DOHH2 (cell line): Measurements from ENCODE around the gene PRH1.

Experiments
- H3F3A ChIP-seq: fragments of 200-600 bp; sonication (generic), shearing (Covaris generic); 2 replicates; pipeline ENCODE4 v1.6.0; 2016; ENCODE audit warnings: antibody characterized with exemption, mild to moderate bottlenecking; ENCODE audit not compliant: control insufficient read depth, insufficient read depth
- H3K27ac ChIP-seq: fragments of 200-600 bp; sonication (generic); 2 replicates; pipeline ENCODE4 v1.5.1; 2014; ENCODE audit warnings: low read depth, mild to moderate bottlenecking, low read length, moderate library complexity
- H3K27me3 ChIP-seq: fragments of 200-600 bp; sonication (generic); 2 replicates; pipeline ENCODE4 v1.6.1; 2014; ENCODE audit warnings: mild to moderate bottlenecking, low read length, mixed read lengths; ENCODE audit not compliant: control insufficient read depth
- H3K36me3 ChIP-seq: fragments of 200-600 bp; sonication (generic); 2 replicates; pipeline ENCODE4 v1.6.1; 2014; ENCODE audit warnings: mild to moderate bottlenecking, low read length, moderate library complexity, mixed read lengths; ENCODE audit not compliant: control insufficient read depth
- H3K4me1 ChIP-seq: fragments of 200-600 bp; sonication (generic); 2 replicates; pipeline ENCODE4 v1.6.1; 2014; ENCODE audit warnings: mild to moderate bottlenecking, low read length, mixed read lengths; ENCODE audit not compliant: control insufficient read depth
- H3K4me2 ChIP-seq: fragments of 200-600 bp; sonication (generic); 2 replicates; pipeline ENCODE4 v1.6.0; 2014; ENCODE audit warnings: mild to moderate bottlenecking, low read length, moderate library complexity
- H3K4me3 ChIP-seq: fragments of 200-600 bp; sonication (generic); 2 replicates; pipeline ENCODE4 v1.5.1; 2014; ENCODE audit warnings: mild to moderate bottlenecking, low read length, mixed read lengths
- H3K79me2 ChIP-seq: fragments of 200-600 bp; sonication (generic); 2 replicates; pipeline ENCODE4 v1.6.1; 2014; ENCODE audit warnings: mild to moderate bottlenecking, low read length, mixed read lengths; ENCODE audit not compliant: control insufficient read depth
- H3K9me2 ChIP-seq: fragments of 200-600 bp; sonication (generic); replicated peaks from 2 replicates; pipeline ENCODE4 v1.6.1; 2014; ENCODE audit warnings: mild to moderate bottlenecking, low read length, mixed read lengths; ENCODE audit not compliant: control insufficient read depth
- H3K9me3 ChIP-seq: fragments of 200-600 bp; sonication (generic); 2 replicates; pipeline ENCODE4 v1.6.1; 2014; ENCODE audit warnings: antibody characterized with exemption, low read length, mixed read lengths; ENCODE audit not compliant: control insufficient read depth, insufficient read depth
- H4K20me1 ChIP-seq: fragments of 200-600 bp; sonication (generic); 2 replicates; pipeline ENCODE4 v1.6.0; 2014; ENCODE audit warnings: low read depth, mild to moderate bottlenecking, antibody characterized with exemption, low read length, moderate library complexity; ENCODE audit not compliant: control insufficient read depth, insufficient read depth
- EZH2phosphoT487 ChIP-seq: fragments of 200-600 bp; sonication (generic); IDR thresholded peaks from 2 replicates; pipeline ENCODE4 v1.6.1; 2017; ENCODE audit warnings: borderline replicate concordance, mild to moderate bottlenecking, antibody characterized with exemption, low read length, moderate library complexity, mixed read lengths
- TF ChIP-seq, protein P1 (sequence below): fragments of 200-600 bp; sonication (generic); IDR thresholded peaks from one replicate; pipeline ENCODE4 v1.5.1; 2014; ENCODE audit warnings: antibody characterized with exemption, mild to moderate bottlenecking, low read depth, low read length; ENCODE audit not compliant: poor library complexity, severe bottlenecking

Gene PRH1

DNA sequence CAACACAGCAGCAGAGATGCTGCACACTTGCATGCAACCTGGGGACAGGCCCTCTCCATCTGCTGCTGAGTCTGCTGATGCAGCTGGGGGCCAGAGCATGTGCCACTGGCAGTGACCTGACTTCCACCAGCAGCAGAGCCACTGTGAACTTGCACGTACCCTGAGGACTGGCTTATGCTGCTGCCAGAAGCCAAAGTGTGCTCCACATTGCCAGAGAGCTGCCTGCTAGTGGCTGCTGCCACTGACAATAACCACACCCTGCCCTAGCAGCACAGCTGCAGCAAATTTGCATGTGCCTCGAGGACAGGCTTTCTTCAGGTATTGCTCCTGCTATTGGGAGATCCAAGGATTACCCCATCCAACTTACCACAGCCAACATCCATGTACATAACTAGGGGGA lies 30.3 kb downstream of the PRH1 start:
- Histone ChIP-seq H3K36me3 (no peaks in the 10 kb centered on the region), H3F3A (no peaks in the 10 kb centered on the region), H4K20me1 (no peaks in the 10 kb centered on the region), H3K4me2 (no peak overlapping the region), H3K9me3 (peaks cover 4% of the 10 kb centered on the region; the same call in 1 of the 2 replicates), H3K27ac (no peak overlapping the region), H3K79me2 (no peaks in the 10 kb centered on the region), H3K9me2 (no peaks in the 10 kb centered on the region), H3K4me3 (no peak overlapping the region), H3K27me3 (no peaks in the 10 kb centered on the region), H3K4me1 (no peaks in the 10 kb centered on the region)
- TF ChIP-seq, protein P1, sequence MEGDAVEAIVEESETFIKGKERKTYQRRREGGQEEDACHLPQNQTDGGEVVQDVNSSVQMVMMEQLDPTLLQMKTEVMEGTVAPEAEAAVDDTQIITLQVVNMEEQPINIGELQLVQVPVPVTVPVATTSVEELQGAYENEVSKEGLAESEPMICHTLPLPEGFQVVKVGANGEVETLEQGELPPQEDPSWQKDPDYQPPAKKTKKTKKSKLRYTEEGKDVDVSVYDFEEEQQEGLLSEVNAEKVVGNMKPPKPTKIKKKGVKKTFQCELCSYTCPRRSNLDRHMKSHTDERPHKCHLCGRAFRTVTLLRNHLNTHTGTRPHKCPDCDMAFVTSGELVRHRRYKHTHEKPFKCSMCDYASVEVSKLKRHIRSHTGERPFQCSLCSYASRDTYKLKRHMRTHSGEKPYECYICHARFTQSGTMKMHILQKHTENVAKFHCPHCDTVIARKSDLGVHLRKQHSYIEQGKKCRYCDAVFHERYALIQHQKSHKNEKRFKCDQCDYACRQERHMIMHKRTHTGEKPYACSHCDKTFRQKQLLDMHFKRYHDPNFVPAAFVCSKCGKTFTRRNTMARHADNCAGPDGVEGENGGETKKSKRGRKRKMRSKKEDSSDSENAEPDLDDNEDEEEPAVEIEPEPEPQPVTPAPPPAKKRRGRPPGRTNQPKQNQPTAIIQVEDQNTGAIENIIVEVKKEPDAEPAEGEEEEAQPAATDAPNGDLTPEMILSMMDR, result no peak
- TF ChIP-seq EZH2phosphoT487, result no peak

DNA sequence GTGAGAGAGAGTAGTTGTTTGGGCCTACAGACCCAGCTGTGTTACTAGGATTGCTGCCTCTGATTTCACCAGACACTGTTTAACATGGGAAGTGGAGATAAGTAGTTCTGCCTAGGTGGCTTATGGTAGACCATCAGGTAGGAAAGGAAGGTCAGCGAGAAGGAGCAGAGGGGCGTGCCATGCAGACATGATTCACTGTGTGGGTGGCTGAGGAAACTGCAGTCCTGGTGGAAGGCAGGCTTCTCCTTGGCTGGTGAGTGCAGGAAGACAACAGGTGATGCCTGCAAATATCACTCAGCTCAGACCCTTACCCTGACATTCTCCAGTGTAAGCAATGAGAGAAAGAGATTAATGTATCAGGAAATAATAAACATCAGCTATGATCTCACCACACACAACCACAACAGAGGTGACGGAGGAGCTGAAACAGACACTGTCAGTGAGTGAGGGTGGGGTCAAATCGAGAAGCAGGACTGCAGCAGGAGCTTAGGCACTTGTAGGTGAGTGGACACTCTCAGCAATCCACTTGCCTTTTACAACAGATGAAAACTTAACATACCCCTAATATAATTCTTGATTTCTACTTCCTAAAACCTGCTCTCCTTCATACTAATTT lies 32.7 kb downstream of the PRH1 start:
- no peak overlapping the region for H3K27ac ChIP-seq
- no peaks in the 10 kb centered on the region for H3K79me2 ChIP-seq
- no peaks in the 10 kb centered on the region for H3K4me1 ChIP-seq
- H4K20me1 ChIP-seq, result no peaks in the 10 kb centered on the region
- H3K4me2 ChIP-seq, result no peak overlapping the region
- H3K36me3 ChIP-seq, result no peaks in the 10 kb centered on the region
- peaks cover 4% of the 10 kb centered on the region; the same call in 1 of the 2 replicates for H3K9me3 ChIP-seq
- H3K9me2 ChIP-seq, result no peaks in the 10 kb centered on the region
- no peaks in the 10 kb centered on the region for H3K27me3 ChIP-seq
- TF ChIP-seq EZH2phosphoT487, result no peak
- TF ChIP-seq, protein P1, result no peak
- H3F3A ChIP-seq, result no peaks in the 10 kb centered on the region
- no peak overlapping the region for H3K4me3 ChIP-seq

DNA sequence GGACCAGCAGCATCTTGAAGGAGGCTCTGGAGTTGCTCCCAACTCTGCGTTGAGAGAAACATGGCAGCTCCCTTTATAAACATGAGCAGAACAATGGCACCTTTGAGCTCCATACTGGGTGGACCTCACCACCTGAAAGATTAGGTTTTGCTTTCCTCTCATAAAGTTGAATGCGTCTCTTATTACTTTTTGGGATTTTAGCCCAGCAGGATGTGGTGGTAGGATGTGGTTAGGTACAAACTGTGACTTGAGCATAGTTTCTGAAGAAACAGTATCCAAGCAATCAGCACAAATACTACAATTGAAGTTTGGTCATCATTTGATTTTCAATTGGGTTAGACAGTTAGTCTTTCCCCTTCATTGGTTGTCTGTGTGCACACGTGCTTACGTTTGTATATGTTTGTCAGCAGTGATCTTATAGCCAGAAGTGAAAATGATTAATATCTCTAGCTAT lies 34.6 kb downstream of the PRH1 start, which contains the start of gene PRR4:
Gene PRR4 (minus strand): TSS at position 51 of the 454 bp plus-strand sequence. CDS start 38 bp downstream, at position 13.
- Histone ChIP-seq H3F3A (no peaks in the 10 kb centered on the region), H3K4me2 (no peak within 1 kb of the TSS), H3K79me2 (no peaks in the 10 kb centered on the region), H4K20me1 (no peaks in the 10 kb centered on the region), H3K4me1 (no peaks in the 10 kb centered on the region), H3K9me2 (no peaks in the 10 kb centered on the region), H3K9me3 (no peaks in the 10 kb centered on the region), H3K36me3 (no peaks in the 10 kb centered on the region), H3K27me3 (no peaks in the 10 kb centered on the region), H3K4me3 (no peak within 1 kb of the TSS), H3K27ac (no peak within 1 kb of the TSS)
- TF ChIP-seq EZH2phosphoT487, result no peak
- TF ChIP-seq, protein P1, result no peak

DNA sequence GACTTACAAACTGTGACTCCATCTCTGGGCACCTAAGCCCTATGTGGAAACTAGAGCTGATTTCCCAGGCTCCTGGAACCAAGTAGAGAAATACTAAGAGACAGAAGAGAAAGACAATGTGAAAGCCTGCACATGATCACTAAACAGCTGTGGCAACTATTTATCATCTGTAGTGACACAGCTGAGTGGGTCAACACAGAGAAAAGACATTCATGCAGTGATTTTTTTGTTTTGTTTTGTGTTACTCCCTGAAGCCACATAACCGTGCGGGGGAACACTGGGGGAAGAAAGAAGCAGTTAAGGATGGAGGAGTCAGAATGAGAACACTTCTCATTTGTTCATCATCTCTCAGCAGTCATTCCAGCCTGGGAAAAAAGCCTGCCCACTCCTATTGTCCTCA lies 36.3 kb downstream of the PRH1 start:
- H3K9me3 ChIP-seq, result no peaks in the 10 kb centered on the region
- no peak overlapping the region for H3K27ac ChIP-seq
- H3K4me1 ChIP-seq, result no peaks in the 10 kb centered on the region
- H3K4me2 ChIP-seq, result no peak overlapping the region
- H3K27me3 ChIP-seq, result no peaks in the 10 kb centered on the region
- H3F3A ChIP-seq, result no peaks in the 10 kb centered on the region
- no peaks in the 10 kb centered on the region for H4K20me1 ChIP-seq
- H3K9me2 ChIP-seq, result no peaks in the 10 kb centered on the region
- TF ChIP-seq, protein P1, result no peak
- no peak for TF ChIP-seq EZH2phosphoT487
- H3K4me3 ChIP-seq, result no peak overlapping the region
- H3K79me2 ChIP-seq, result no peaks in the 10 kb centered on the region
- no peaks in the 10 kb centered on the region for H3K36me3 ChIP-seq
